Measurements from ENCODE around the gene FOLR1. TPM values are rescaled to one million over a fixed set of nuclear protein-coding genes. Genes with fewer than 3 reads are reported as not detected.
"Not testable (repeated sequence)": the region's sequence is repeated elsewhere in the genome, so short reads cannot be mapped to it uniquely, and the experiment has no call there.

Gene FOLR1
- total and polyA plus RNA-seq, 2 donors: 0.47 to 0.98 TPM

DNA sequence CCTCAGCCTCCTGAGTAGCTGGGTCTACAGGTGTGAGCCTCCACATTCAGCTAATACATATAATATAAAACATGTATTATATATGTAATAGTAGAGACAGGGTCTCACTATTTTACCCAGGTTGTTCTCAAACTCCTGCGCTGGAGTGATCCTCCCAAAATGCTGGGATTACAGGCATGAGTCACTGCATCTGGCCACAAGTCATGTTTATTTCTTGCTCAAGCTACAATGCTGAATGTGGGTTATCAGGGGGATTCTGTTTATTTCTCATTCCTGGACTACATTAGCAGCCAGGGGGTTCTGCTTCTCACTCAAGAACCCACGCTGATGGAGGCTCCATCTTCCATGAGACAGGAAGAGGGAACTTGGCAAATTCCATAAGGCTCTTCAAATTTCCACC lies 31.6 kb upstream of the FOLR1 start:
- WGBS: 97% methylated on average over 2 of the region's 2 CpGs
- no peak for DNase-seq (ENCODE audit: low read depth in 6 of 9, low spot score in 9 of 9)
- Histone ChIP-seq H3K36me3 (ENCODE audit: control insufficient read depth in 2 of 2, insufficient read depth in 2 of 2, low read length in 1 of 2) (no peaks in the 10 kb centered on the region), H3K27ac (ENCODE audit: low read depth in 1 of 2, low read length in 1 of 2) (no peak overlapping the region), H3K4me1 (ENCODE audit: control insufficient read depth in 2 of 2, insufficient read depth in 2 of 2, low read length in 2 of 2) (no peaks in the 10 kb centered on the region), H3K27me3 (ENCODE audit: control insufficient read depth in 2 of 2, insufficient read depth in 1 of 2, low read length in 1 of 2) (peaks cover 0 to 4% of the 10 kb centered on the region in 2 donors), H3K4me3 (ENCODE audit: low read length in 2 of 2) (no peak overlapping the region), H3K9me3 (ENCODE audit: control insufficient read depth in 2 of 2, insufficient read depth in 1 of 2, low read length in 1 of 2) (no peaks in the 10 kb centered on the region)

- no peak for DNase-seq (ENCODE audit: low read depth in 6 of 9, low spot score in 9 of 9)
- H3K9me3 ChIP-seq (ENCODE audit: control insufficient read depth in 2 of 2, insufficient read depth in 1 of 2, low read length in 1 of 2): no peaks in the 10 kb centered on the region
These were observed 28.9 kb upstream of the FOLR1 start for GRCh38 chr11:72162891-72163492.

GRCh38 chr11:72164187-72164586 lies 27.8 kb upstream of the FOLR1 start:
- not testable (repeated sequence) for H3K27me3 ChIP-seq (ENCODE audit: control insufficient read depth in 2 of 2, insufficient read depth in 1 of 2, low read length in 1 of 2); H3K4me1 ChIP-seq (ENCODE audit: control insufficient read depth in 2 of 2, insufficient read depth in 2 of 2, low read length in 2 of 2); H3K27ac ChIP-seq (ENCODE audit: low read depth in 1 of 2, low read length in 1 of 2); H3K36me3 ChIP-seq (ENCODE audit: control insufficient read depth in 2 of 2, insufficient read depth in 2 of 2, low read length in 1 of 2); H3K4me3 ChIP-seq (ENCODE audit: low read length in 2 of 2); H3K9me3 ChIP-seq (ENCODE audit: control insufficient read depth in 2 of 2, insufficient read depth in 1 of 2, low read length in 1 of 2); DNase-seq (ENCODE audit: low read depth in 6 of 9, low spot score in 9 of 9)
- WGBS: 95% methylated on average over 2 of the region's 3 CpGs

More at GRCh38 chr11:72162891-72163492, 28.9 kb upstream of the FOLR1 start:
- H3K4me1 ChIP-seq (ENCODE audit: control insufficient read depth in 2 of 2, insufficient read depth in 2 of 2, low read length in 2 of 2): no peaks in the 10 kb centered on the region
- H3K4me3 ChIP-seq (ENCODE audit: low read length in 2 of 2): no peak overlapping the region
- 93% methylated on average over 16 of the region's 16 CpGs for WGBS
- no peaks in the 10 kb centered on the region for H3K36me3 ChIP-seq (ENCODE audit: control insufficient read depth in 2 of 2, insufficient read depth in 2 of 2, low read length in 1 of 2)
- no peak overlapping the region for H3K27ac ChIP-seq (ENCODE audit: low read depth in 1 of 2, low read length in 1 of 2)
- peaks cover 0 to 4% of the 10 kb centered on the region in 2 donors for H3K27me3 ChIP-seq (ENCODE audit: control insufficient read depth in 2 of 2, insufficient read depth in 1 of 2, low read length in 1 of 2)

DNA sequence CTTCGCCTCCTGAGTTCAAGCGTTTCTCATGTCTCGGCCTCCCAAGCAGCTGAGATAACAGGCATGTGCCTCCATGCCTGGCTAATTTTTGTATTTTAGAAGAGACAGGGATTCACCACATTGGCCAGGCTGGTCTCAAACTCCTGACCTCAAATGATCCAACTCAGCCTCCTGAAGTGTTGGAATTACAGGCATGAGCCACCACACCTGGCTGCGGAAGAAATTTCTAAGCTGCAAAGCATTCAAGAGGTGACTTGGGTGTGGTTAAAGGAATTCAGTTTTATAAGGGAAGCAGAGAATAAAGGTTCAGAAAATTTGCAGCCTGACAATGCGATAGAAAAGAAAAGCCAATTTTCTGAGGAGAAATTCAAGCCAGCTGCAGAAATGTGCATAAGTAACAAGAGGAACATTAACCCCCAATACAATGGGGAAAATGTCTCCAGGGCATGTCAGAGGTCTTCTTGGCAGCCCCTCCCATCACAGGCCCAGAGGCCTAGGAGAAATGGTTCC lies 22.8 kb upstream of the FOLR1 start:
- 97% methylated on average over 5 of the region's 5 CpGs for WGBS
- H3K9me3 ChIP-seq (ENCODE audit: control insufficient read depth in 2 of 2, insufficient read depth in 1 of 2, low read length in 1 of 2); H3K27ac ChIP-seq (ENCODE audit: low read depth in 1 of 2, low read length in 1 of 2); H3K36me3 ChIP-seq (ENCODE audit: control insufficient read depth in 2 of 2, insufficient read depth in 2 of 2, low read length in 1 of 2); DNase-seq (ENCODE audit: low read depth in 6 of 9, low spot score in 9 of 9); H3K27me3 ChIP-seq (ENCODE audit: control insufficient read depth in 2 of 2, insufficient read depth in 1 of 2, low read length in 1 of 2); H3K4me1 ChIP-seq (ENCODE audit: control insufficient read depth in 2 of 2, insufficient read depth in 2 of 2, low read length in 2 of 2); H3K4me3 ChIP-seq (ENCODE audit: low read length in 2 of 2): not testable (repeated sequence)

DNA sequence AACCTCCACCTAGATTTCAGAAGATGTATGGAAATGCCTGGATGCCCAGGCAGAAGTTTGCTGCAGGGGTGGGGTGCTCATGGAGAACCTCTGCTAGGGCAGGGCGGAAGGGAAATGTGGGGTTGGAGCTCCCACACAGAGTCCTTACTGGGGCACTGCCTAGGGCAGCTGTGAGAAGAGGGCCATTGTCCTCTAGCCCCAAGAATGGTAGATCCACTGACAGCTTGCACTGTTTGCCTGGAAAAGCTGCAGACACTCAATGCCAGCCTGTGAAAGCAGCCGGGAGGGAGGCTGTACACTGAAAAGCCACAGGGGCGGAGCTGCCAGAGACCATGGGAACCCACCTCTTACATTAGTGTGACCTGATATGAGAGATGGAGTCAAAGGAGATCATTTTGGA lies 22.2 kb upstream of the FOLR1 start:
- H3K4me3 ChIP-seq (ENCODE audit: low read length in 2 of 2); H3K36me3 ChIP-seq (ENCODE audit: control insufficient read depth in 2 of 2, insufficient read depth in 2 of 2, low read length in 1 of 2); DNase-seq (ENCODE audit: low read depth in 6 of 9, low spot score in 9 of 9); H3K27ac ChIP-seq (ENCODE audit: low read depth in 1 of 2, low read length in 1 of 2); H3K9me3 ChIP-seq (ENCODE audit: control insufficient read depth in 2 of 2, insufficient read depth in 1 of 2, low read length in 1 of 2); H3K4me1 ChIP-seq (ENCODE audit: control insufficient read depth in 2 of 2, insufficient read depth in 2 of 2, low read length in 2 of 2); H3K27me3 ChIP-seq (ENCODE audit: control insufficient read depth in 2 of 2, insufficient read depth in 1 of 2, low read length in 1 of 2): not testable (repeated sequence)
- WGBS: 93% methylated on average over 3 of the region's 3 CpGs

DNA sequence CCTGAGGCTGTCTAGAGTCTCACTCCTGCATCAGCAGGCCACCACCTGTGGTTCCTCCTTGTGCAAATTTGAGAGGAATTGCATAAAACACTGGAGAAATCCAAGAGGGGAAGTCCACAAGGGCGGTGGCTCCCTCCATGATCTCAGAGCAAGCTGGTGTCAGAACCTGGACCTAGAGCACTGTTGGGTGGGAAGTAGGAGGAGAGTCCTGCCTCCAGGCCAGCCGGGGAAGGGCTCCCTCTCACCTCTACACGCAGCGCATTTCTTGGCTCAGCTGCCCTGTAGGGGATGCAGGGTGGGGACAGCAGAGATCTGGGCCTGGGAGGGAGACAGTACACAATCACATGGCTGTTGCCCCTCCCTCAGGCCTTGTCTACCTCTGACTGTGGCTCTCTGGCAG lies 19.9 kb upstream of the FOLR1 start:
- not testable (repeated sequence) for H3K27ac ChIP-seq (ENCODE audit: low read depth in 1 of 2, low read length in 1 of 2); H3K36me3 ChIP-seq (ENCODE audit: control insufficient read depth in 2 of 2, insufficient read depth in 2 of 2, low read length in 1 of 2); H3K9me3 ChIP-seq (ENCODE audit: control insufficient read depth in 2 of 2, insufficient read depth in 1 of 2, low read length in 1 of 2); H3K27me3 ChIP-seq (ENCODE audit: control insufficient read depth in 2 of 2, insufficient read depth in 1 of 2, low read length in 1 of 2); DNase-seq (ENCODE audit: low read depth in 6 of 9, low spot score in 9 of 9); H3K4me3 ChIP-seq (ENCODE audit: low read length in 2 of 2); H3K4me1 ChIP-seq (ENCODE audit: control insufficient read depth in 2 of 2, insufficient read depth in 2 of 2, low read length in 2 of 2)
- 95% methylated on average over 4 of the region's 4 CpGs for WGBS

- whole genome bisulfite sequencing: 93% methylated on average over 3 of the region's 3 CpGs
- Histone ChIP-seq H3K27me3 (ENCODE audit: control insufficient read depth in 2 of 2, insufficient read depth in 1 of 2, low read length in 1 of 2) (no peaks in the 10 kb centered on the region), H3K4me1 (ENCODE audit: control insufficient read depth in 2 of 2, insufficient read depth in 2 of 2, low read length in 2 of 2) (no peaks in the 10 kb centered on the region), H3K9me3 (ENCODE audit: control insufficient read depth in 2 of 2, insufficient read depth in 1 of 2, low read length in 1 of 2) (no peaks in the 10 kb centered on the region), H3K36me3 (ENCODE audit: control insufficient read depth in 2 of 2, insufficient read depth in 2 of 2, low read length in 1 of 2) (no peaks in the 10 kb centered on the region), H3K4me3 (ENCODE audit: low read length in 2 of 2) (no peak overlapping the region), H3K27ac (ENCODE audit: low read depth in 1 of 2, low read length in 1 of 2) (no peak overlapping the region)
- no peak for DNase-seq (ENCODE audit: low read depth in 6 of 9, low spot score in 9 of 9)
These were observed 18.6 kb upstream of the FOLR1 start for GRCh38 chr11:72173291-72173690.

- Histone ChIP-seq H3K4me3 (ENCODE audit: low read length in 2 of 2) (no peak overlapping the region), H3K36me3 (ENCODE audit: control insufficient read depth in 2 of 2, insufficient read depth in 2 of 2, low read length in 1 of 2) (no peaks in the 10 kb centered on the region), H3K27ac (ENCODE audit: low read depth in 1 of 2, low read length in 1 of 2) (no peak overlapping the region), H3K4me1 (ENCODE audit: control insufficient read depth in 2 of 2, insufficient read depth in 2 of 2, low read length in 2 of 2) (no peaks in the 10 kb centered on the region), H3K27me3 (ENCODE audit: control insufficient read depth in 2 of 2, insufficient read depth in 1 of 2, low read length in 1 of 2) (no peaks in the 10 kb centered on the region), H3K9me3 (ENCODE audit: control insufficient read depth in 2 of 2, insufficient read depth in 1 of 2, low read length in 1 of 2) (no peaks in the 10 kb centered on the region)
- no peak for DNase-seq (ENCODE audit: low read depth in 6 of 9, low spot score in 9 of 9)
- WGBS: 93% methylated on average over 8 of the region's 8 CpGs
These were observed 17.5 kb upstream of the FOLR1 start for GRCh38 chr11:72174302-72175070.

- Histone ChIP-seq H3K4me1 (ENCODE audit: control insufficient read depth in 2 of 2, insufficient read depth in 2 of 2, low read length in 2 of 2) (peaks cover 0 to 16% of the 10 kb centered on the region in 2 donors), H3K27ac (ENCODE audit: low read depth in 1 of 2, low read length in 1 of 2) (no peak overlapping the region), H3K36me3 (ENCODE audit: control insufficient read depth in 2 of 2, insufficient read depth in 2 of 2, low read length in 1 of 2) (no peaks in the 10 kb centered on the region), H3K9me3 (ENCODE audit: control insufficient read depth in 2 of 2, insufficient read depth in 1 of 2, low read length in 1 of 2) (no peaks in the 10 kb centered on the region), H3K4me3 (ENCODE audit: low read length in 2 of 2) (no peak overlapping the region), H3K27me3 (ENCODE audit: control insufficient read depth in 2 of 2, insufficient read depth in 1 of 2, low read length in 1 of 2) (no peaks in the 10 kb centered on the region)
- no peak for DNase-seq (ENCODE audit: low read depth in 6 of 9, low spot score in 9 of 9)
- WGBS: 96% methylated on average over 6 of the region's 6 CpGs
These were observed 14.3 kb upstream of the FOLR1 start for GRCh38 chr11:72177656-72178055.

Data from thymus (tissue), 11 donors.